ENCODE results near the gene POPDC3. TPM values are rescaled to one million over a fixed set of nuclear protein-coding genes. Genes with fewer than 3 reads are reported as not detected.
"Not testable (repeated sequence)": the region's sequence is repeated elsewhere in the genome, so short reads cannot be mapped to it uniquely, and the experiment has no call there.

POPDC3 gene
- total RNA-seq, result 100 to 1,000 TPM in 2 of 4 donors, 10 to 100 TPM in 2; 80.1 to 170 (median 103) TPM
- polyA plus RNA-seq, result 100 to 1,000 TPM; 108 to 271 (median 132) TPM
- long read RNA-seq, donor 1, transcript POPDC3-201 (4 exons, 1,345 nt), result major isoform, 75 of 139 reads
- long read RNA-seq, donor 1, transcript POPDC3-203 (4 exons, 1,029 nt), result minor isoform, 51 of 139 reads
- long read RNA-seq, donor 1, partial matches to known transcripts, result 1 of 139 reads
- long read RNA-seq, donor 1, other reads (novel, unspliced or antisense), result 12 of 139 reads
- long read RNA-seq, donor 2, transcript POPDC3-203 (4 exons, 1,029 nt), result minor isoform, 69 of 167 reads
- long read RNA-seq, donor 2, transcript POPDC3-201 (4 exons, 1,345 nt), result major isoform, 84 of 167 reads
- long read RNA-seq, donor 2, partial matches to known transcripts, result 1 of 167 reads
- long read RNA-seq, donor 2, other reads (novel, unspliced or antisense), result 13 of 167 reads

- no peaks in the 10 kb centered on the region for H3K9me3 ChIP-seq
- H3K27me3 ChIP-seq (ENCODE audit: insufficient read depth in 3 of 3, low read length in 2 of 3), result no peaks in the 10 kb centered on the region
- 1 to 2% (median 1%) methylated on average over 41 to 90 of the region's 90 CpGs for WGBS, 3 donors
- intact Hi-C loops (cut with DNase I), result loop anchor here (5.0 kb wide), 2 partner anchors 42 to 98 kb away; a partner anchor contains a TSS
- H3K36me3 ChIP-seq (ENCODE audit: insufficient read depth in 1 of 2, low read depth in 1 of 2), result no peaks in the 10 kb centered on the region
- peak within 1 kb of the TSS; percentile 87 for H3K4me3 ChIP-seq
- TF ChIP-seq, protein P1, sequence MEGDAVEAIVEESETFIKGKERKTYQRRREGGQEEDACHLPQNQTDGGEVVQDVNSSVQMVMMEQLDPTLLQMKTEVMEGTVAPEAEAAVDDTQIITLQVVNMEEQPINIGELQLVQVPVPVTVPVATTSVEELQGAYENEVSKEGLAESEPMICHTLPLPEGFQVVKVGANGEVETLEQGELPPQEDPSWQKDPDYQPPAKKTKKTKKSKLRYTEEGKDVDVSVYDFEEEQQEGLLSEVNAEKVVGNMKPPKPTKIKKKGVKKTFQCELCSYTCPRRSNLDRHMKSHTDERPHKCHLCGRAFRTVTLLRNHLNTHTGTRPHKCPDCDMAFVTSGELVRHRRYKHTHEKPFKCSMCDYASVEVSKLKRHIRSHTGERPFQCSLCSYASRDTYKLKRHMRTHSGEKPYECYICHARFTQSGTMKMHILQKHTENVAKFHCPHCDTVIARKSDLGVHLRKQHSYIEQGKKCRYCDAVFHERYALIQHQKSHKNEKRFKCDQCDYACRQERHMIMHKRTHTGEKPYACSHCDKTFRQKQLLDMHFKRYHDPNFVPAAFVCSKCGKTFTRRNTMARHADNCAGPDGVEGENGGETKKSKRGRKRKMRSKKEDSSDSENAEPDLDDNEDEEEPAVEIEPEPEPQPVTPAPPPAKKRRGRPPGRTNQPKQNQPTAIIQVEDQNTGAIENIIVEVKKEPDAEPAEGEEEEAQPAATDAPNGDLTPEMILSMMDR (IDR thresholded peaks at IDR 0.05), result no peak
- H3K27ac ChIP-seq, result peak within 1 kb of the TSS; percentile 99
- DNase-seq (peak; percentile 39 to 77), ATAC-seq (peak; percentile 71 to 80 (median 74))
- H3K4me1 ChIP-seq, result peaks cover 22% of the 10 kb centered on the region
These were observed at the start of gene POPDC3 for GRCh38 chr6:105179244-105180065. TSS of gene POPDC3 (minus strand) at chr6:105180014. CDS start at chr6:105161909, 18,105 bp downstream.

- 86 to 92% (median 92%) methylated on average over 3 of the region's 3 CpGs for WGBS, 3 donors
- H3K27ac ChIP-seq, result no peak overlapping the region
- H3K4me3 ChIP-seq, result no peak overlapping the region
- peaks cover 25% of the 10 kb centered on the region for H3K4me1 ChIP-seq
- H3K36me3 ChIP-seq (ENCODE audit: insufficient read depth in 1 of 2, low read depth in 1 of 2), result no peaks in the 10 kb centered on the region
- ATAC-seq (no peak), DNase-seq (no peak)
- intact Hi-C loops (cut with DNase I), result loop anchor here in 1 of 2 donors (5.0 kb wide), 1 partner anchor 45 kb away; no protein-coding TSS in a partner anchor
- no peaks in the 10 kb centered on the region for H3K27me3 ChIP-seq (ENCODE audit: insufficient read depth in 3 of 3, low read length in 2 of 3)
- no peaks in the 10 kb centered on the region for H3K9me3 ChIP-seq
- TF ChIP-seq, protein P1 (IDR thresholded peaks at IDR 0.05), result no peak
These were observed 47.5 kb upstream of the POPDC3 start for GRCh38 chr6:105227295-105227767.

DNA sequence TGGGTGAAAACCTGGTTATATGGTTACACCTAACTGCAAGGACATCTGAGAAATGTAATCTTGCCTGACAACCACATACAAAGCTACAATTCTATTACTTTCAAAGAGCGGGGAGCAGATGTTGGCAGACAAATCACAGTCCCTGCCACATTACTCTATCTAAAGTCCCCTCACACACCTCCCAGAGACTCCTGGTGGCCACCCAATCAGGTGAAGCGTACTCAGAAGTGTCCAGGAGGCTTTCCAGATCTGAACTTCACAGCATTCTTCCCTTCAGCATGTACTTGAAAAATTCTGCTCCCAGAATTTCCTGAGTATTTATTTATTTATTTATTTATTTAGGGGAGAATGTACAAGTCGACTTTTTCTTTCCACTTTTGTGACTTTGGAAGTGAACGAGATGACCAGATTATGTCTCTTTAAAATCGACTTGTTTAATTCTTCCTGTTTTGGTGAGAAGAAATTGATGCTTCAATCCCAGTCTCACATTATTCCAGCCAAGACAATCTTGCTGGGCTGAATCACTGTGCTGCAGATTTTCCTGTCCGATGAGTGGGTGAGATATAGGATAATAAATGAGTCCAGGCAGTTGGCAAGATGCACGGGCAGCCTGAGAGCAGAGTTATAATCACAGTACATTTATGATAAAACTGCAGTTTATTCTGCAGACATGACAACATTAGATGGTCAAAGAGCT, 46.9 kb upstream of the POPDC3 start:
- peak in 2 of 4 donors; percentile 15 to 43 for ATAC-seq
- 55 to 76% (median 69%) methylated on average over 7 of the region's 7 CpGs for WGBS, 3 donors
- no peak overlapping the region for H3K4me3 ChIP-seq
- H3K4me1 ChIP-seq, result peaks cover 25% of the 10 kb centered on the region
- no peaks in the 10 kb centered on the region for H3K9me3 ChIP-seq
- DNase-seq, result no peak
- no peaks in the 10 kb centered on the region for H3K27me3 ChIP-seq (ENCODE audit: insufficient read depth in 3 of 3, low read length in 2 of 3)
- TF ChIP-seq, protein P1 (IDR thresholded peaks at IDR 0.05), result no peak
- intact Hi-C loops (cut with DNase I), result loop anchor here in 1 of 2 donors (5.0 kb wide), 1 partner anchor 46 kb away; no protein-coding TSS in a partner anchor
- no peaks in the 10 kb centered on the region for H3K36me3 ChIP-seq (ENCODE audit: insufficient read depth in 1 of 2, low read depth in 1 of 2)
- no peak overlapping the region for H3K27ac ChIP-seq

- H3K4me3 ChIP-seq, result no peak overlapping the region
- H3K4me1 ChIP-seq, result peaks cover 25% of the 10 kb centered on the region
- TF ChIP-seq, protein P1 (IDR thresholded peaks at IDR 0.05), result no peak
- no peaks in the 10 kb centered on the region for H3K27me3 ChIP-seq (ENCODE audit: insufficient read depth in 3 of 3, low read length in 2 of 3)
- no peaks in the 10 kb centered on the region for H3K36me3 ChIP-seq (ENCODE audit: insufficient read depth in 1 of 2, low read depth in 1 of 2)
- H3K27ac ChIP-seq, result no peak overlapping the region
- ATAC-seq, result peak; percentile 63 to 82 (median 66)
- WGBS, 3 donors, result 12 to 61% (median 26%) methylated on average over 1 of the region's 1 CpG
- H3K9me3 ChIP-seq, result no peaks in the 10 kb centered on the region
- DNase-seq, result no peak
- intact Hi-C loops (cut with DNase I), result no loop called here
These were observed 43.4 kb upstream of the POPDC3 start for GRCh38 chr6:105223242-105223641.

DNA sequence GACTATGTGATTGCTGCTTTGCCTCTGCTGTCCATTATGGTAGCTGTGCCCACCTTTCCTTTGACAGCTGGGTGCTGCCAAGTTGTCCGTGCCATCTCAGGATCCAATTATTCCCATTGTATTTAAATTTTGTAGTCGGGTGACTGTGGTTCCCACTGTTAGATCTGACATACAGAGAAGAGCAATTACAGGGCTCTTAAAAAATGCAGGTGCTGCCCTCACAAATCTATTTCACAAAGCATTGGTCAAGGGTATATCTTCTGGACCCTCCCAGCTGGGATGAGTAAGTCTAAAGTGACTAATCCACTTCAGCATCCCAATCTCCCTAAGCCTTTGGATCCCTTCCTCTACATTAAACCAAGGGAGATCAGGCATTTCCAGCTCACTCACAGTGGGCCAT, 41.4 kb upstream of the POPDC3 start:
- H3K9me3 ChIP-seq; intact Hi-C loops (cut with DNase I); H3K36me3 ChIP-seq (ENCODE audit: insufficient read depth in 1 of 2, low read depth in 1 of 2); ATAC-seq; H3K4me3 ChIP-seq; DNase-seq; H3K27me3 ChIP-seq (ENCODE audit: insufficient read depth in 3 of 3, low read length in 2 of 3); H3K27ac ChIP-seq: not testable (repeated sequence)
- peaks cover 13% of the 10 kb centered on the region for H3K4me1 ChIP-seq
- WGBS, 3 donors, result 68 to 84% (median 76%) methylated on average over 2 of the region's 2 CpGs

Data from psoas muscle (tissue), 8 donors.